ENCODE results near the gene RBFOX2.

DNA sequence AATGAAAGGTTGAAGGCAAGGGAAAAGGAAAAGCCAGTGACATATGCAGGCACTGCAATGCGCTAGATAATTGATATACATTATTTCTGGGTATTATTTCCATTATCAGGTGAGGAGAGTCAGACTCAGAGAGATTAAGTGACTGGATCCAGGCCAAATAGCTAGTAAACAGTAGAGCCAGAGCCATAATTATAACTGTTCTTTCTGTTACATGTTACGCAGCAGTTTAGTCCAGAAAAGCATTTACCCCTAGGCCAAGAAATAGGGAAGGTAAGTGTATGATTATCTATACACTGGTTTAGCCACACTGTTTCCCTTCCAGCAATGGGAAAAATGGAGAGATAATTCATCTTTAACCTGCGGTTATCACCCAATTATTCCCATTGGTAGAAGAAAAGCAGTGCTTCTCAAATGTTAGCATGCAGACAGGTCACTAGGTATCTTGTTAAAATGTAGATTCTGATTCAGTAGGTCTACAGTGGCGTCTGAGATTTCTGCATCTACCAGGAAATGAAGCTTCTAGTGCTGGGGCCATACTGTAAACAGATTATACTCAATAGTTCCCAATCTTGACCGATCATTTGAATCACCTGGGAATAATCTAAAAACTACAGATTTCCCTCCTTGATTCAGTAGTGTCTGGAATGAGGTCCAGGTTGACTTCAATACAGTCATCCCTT lies 69.4 kb downstream of the RBFOX2 start:
- TF ChIP-seq, protein P1, sequence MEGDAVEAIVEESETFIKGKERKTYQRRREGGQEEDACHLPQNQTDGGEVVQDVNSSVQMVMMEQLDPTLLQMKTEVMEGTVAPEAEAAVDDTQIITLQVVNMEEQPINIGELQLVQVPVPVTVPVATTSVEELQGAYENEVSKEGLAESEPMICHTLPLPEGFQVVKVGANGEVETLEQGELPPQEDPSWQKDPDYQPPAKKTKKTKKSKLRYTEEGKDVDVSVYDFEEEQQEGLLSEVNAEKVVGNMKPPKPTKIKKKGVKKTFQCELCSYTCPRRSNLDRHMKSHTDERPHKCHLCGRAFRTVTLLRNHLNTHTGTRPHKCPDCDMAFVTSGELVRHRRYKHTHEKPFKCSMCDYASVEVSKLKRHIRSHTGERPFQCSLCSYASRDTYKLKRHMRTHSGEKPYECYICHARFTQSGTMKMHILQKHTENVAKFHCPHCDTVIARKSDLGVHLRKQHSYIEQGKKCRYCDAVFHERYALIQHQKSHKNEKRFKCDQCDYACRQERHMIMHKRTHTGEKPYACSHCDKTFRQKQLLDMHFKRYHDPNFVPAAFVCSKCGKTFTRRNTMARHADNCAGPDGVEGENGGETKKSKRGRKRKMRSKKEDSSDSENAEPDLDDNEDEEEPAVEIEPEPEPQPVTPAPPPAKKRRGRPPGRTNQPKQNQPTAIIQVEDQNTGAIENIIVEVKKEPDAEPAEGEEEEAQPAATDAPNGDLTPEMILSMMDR (conservative IDR thresholded peaks at IDR 0.05 in 1 of 2, IDR thresholded peaks at IDR 0.05 in 1 of 2; ENCODE audit: low read depth in 1 of 2, low read length in 2 of 2) = no peak
- no peak for TF ChIP-seq EZH2 (IDR thresholded peaks at IDR 0.05; ENCODE audit: low read length, missing control alignments)

Measured in fibroblast of lung (primary cell).